SU-DHL-6 (cell line): ENCODE measurements around the gene HBEGF.

Experiments
- H2AFZ ChIP-seq: fragments of 200-600 bp; sonication (generic); 2 replicates; pipeline ENCODE4 v1.6.1; 2014; ENCODE audit warnings: low read depth, mild to moderate bottlenecking, moderate library complexity, mixed read lengths, antibody characterized with exemption, low read length; ENCODE audit not compliant: severe bottlenecking
- H3F3A ChIP-seq: fragments of 200-600 bp; shearing (Covaris generic); 2 replicates; pipeline ENCODE4 v1.6.0; 2016; ENCODE audit warnings: antibody characterized with exemption, mild to moderate bottlenecking; ENCODE audit not compliant: insufficient read depth
- H3K27ac ChIP-seq: fragments of 200-600 bp; sonication (generic); 2 replicates; pipeline ENCODE4 v1.5.1; 2016; ENCODE audit warnings: low read depth, mild to moderate bottlenecking, low read length, moderate library complexity, mixed read lengths
- H3K27me3 ChIP-seq: fragments of 200-600 bp; sonication (generic), shearing (Covaris generic); 2 replicates; pipeline ENCODE4 v1.6.0; 2014; ENCODE audit warnings: mild to moderate bottlenecking, low read length
- H3K36me3 ChIP-seq: fragments of 200-600 bp; sonication (generic); 2 replicates; pipeline ENCODE4 v1.6.1; 2014; ENCODE audit warnings: mild to moderate bottlenecking, low read length, mixed read lengths
- H3K4me2 ChIP-seq: fragments of 300-600, 200-600 bp; shearing (Covaris generic), sonication (generic); 2 replicates; pipeline ENCODE4 v1.6.0; 2014; ENCODE audit warnings: low read length, low read depth, mild to moderate bottlenecking; ENCODE audit not compliant: poor library complexity, severe bottlenecking
- H3K4me3 ChIP-seq: fragments of 200-600 bp; sonication (generic); 2 replicates; pipeline ENCODE4 v1.5.1; 2014; ENCODE audit warnings: antibody characterized with exemption, low read length, mild to moderate bottlenecking, mixed read lengths; ENCODE audit not compliant: insufficient read depth, poor library complexity, severe bottlenecking
- H3K79me2 ChIP-seq: fragments of 200-600 bp; sonication (generic); 2 replicates; pipeline ENCODE4 v1.6.1; 2014; ENCODE audit warnings: mild to moderate bottlenecking, low read length, moderate library complexity; ENCODE audit not compliant: insufficient read depth
- H3K9ac ChIP-seq: fragments of 200-600 bp; sonication (generic); 2 replicates; pipeline ENCODE4 v1.7.0; 2014; ENCODE audit warnings: mild to moderate bottlenecking, low read length
- H3K9me2 ChIP-seq: fragments of 200-600 bp; sonication (generic); replicated peaks from 2 replicates; pipeline ENCODE4 v1.6.1; 2014; ENCODE audit warnings: low read length; ENCODE audit not compliant: insufficient read depth
- H3K9me3 ChIP-seq: fragments of 200-600 bp; sonication (generic); 2 replicates; pipeline ENCODE4 v1.6.1; 2014; ENCODE audit warnings: low read length, mixed read lengths; ENCODE audit not compliant: insufficient read depth
- H4K20me1 ChIP-seq: fragments of 200-600 bp; sonication (generic); 2 replicates; pipeline ENCODE4 v1.6.1; 2014; ENCODE audit warnings: low read depth, mild to moderate bottlenecking, antibody characterized with exemption, low read length, moderate library complexity, mixed read lengths
- EZH2phosphoT487 ChIP-seq: fragments of 200-600 bp; sonication (generic), shearing (Covaris generic); conservative IDR thresholded peaks from 2 replicates; pipeline ENCODE4 v1.6.1; 2018; ENCODE audit warnings: mild to moderate bottlenecking, antibody characterized with exemption, low read length, moderate library complexity, mixed read lengths
- TF ChIP-seq, protein P1 (sequence below): fragments of 200-600 bp; sonication (generic); IDR thresholded peaks from one replicate; pipeline ENCODE4 v1.5.1; 2017; ENCODE audit warnings: antibody characterized with exemption, mild to moderate bottlenecking, low read length, moderate library complexity; ENCODE audit not compliant: insufficient read depth, poor library complexity, severe bottlenecking

HBEGF gene

GRCh38 chr5:140293849-140294100, 52.6 kb downstream of the HBEGF start:
- H3K36me3 ChIP-seq: peaks cover 15% of the 10 kb centered on the region; the same call in 1 of the 2 replicates
- TF ChIP-seq EZH2phosphoT487: no peak
- TF ChIP-seq, protein P1, sequence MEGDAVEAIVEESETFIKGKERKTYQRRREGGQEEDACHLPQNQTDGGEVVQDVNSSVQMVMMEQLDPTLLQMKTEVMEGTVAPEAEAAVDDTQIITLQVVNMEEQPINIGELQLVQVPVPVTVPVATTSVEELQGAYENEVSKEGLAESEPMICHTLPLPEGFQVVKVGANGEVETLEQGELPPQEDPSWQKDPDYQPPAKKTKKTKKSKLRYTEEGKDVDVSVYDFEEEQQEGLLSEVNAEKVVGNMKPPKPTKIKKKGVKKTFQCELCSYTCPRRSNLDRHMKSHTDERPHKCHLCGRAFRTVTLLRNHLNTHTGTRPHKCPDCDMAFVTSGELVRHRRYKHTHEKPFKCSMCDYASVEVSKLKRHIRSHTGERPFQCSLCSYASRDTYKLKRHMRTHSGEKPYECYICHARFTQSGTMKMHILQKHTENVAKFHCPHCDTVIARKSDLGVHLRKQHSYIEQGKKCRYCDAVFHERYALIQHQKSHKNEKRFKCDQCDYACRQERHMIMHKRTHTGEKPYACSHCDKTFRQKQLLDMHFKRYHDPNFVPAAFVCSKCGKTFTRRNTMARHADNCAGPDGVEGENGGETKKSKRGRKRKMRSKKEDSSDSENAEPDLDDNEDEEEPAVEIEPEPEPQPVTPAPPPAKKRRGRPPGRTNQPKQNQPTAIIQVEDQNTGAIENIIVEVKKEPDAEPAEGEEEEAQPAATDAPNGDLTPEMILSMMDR: no peak
- no peak overlapping the region for H3K4me3 ChIP-seq
- no peaks in the 10 kb centered on the region for H3K27me3 ChIP-seq
- H3K9me2 ChIP-seq: no peaks in the 10 kb centered on the region
- H3F3A ChIP-seq: 0 out of 2 replicates have a peak, but pooled peaks cover 4% of the 10 kb centered on the region
- H2AFZ ChIP-seq: no peak overlapping the region
- no peak overlapping the region for H3K9ac ChIP-seq
- peaks cover 31% of the 10 kb centered on the region for H3K79me2 ChIP-seq
- H3K9me3 ChIP-seq: no peaks in the 10 kb centered on the region
- no peak overlapping the region for H3K4me2 ChIP-seq
- H3K27ac ChIP-seq: no peak overlapping the region
- H4K20me1 ChIP-seq: peaks cover 7% of the 10 kb centered on the region; the same call in 1 of the 2 replicates

DNA sequence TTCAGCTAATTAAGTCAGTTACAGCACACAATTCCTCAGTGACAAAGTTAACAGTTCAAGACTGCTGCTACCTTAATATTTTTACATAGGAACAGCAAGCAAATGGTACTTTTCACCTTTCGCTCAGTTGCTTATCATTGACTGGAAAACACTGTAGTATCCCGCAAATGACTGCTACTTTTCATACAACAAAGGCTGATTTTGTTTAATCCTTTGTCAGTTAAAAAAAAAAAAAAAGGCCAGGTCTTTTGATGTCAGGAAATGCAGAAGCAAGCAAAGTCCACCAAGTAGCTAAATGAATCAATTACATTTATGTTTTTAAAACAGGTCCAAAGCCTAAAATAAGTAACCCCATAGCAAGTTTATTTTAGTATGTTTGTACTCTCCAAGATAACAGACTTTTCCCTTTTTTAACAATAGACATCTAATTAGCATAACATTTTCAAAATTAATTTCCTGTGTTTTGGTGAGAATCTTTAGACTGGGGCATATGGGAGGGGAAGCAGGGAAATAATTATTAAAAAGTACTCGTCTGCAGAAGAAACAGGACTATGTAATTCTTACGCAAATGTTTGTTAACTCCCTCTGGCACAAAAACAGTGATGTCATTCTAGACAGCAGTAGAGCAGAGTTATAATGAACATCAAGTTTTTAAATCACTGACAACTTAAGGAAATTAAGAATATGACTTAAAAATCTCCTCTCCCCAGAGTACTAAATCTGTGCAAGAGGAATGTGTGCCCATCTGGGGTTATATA, 53.1 kb downstream of the HBEGF start:
- Histone ChIP-seq H3K9me3 (no peaks in the 10 kb centered on the region), H2AFZ (no peak overlapping the region), H3K27ac (no peak overlapping the region), H3K4me2 (no peak overlapping the region), H3K9ac (no peak overlapping the region), H3K79me2 (peaks cover 31% of the 10 kb centered on the region), H3K4me3 (no peak overlapping the region), H3K36me3 (peaks cover 13% of the 10 kb centered on the region; the same call in 1 of the 2 replicates), H4K20me1 (peaks cover 7% of the 10 kb centered on the region; the same call in 1 of the 2 replicates), H3K27me3 (no peaks in the 10 kb centered on the region), H3K9me2 (no peaks in the 10 kb centered on the region), H3F3A (0 out of 2 replicates have a peak, but pooled peaks cover 4% of the 10 kb centered on the region)
- TF ChIP-seq, protein P1: no peak
- TF ChIP-seq EZH2phosphoT487: no peak

GRCh38 chr5:140292212-140293036, 54.0 kb downstream of the HBEGF start:
- Histone ChIP-seq H3K9me2 (no peaks in the 10 kb centered on the region), H3K9me3 (no peaks in the 10 kb centered on the region), H2AFZ (no peak overlapping the region), H3F3A (0 out of 2 replicates have a peak, but pooled peaks cover 4% of the 10 kb centered on the region), H3K4me2 (no peak overlapping the region), H3K36me3 (peaks cover 6% of the 10 kb centered on the region; the same call in 1 of the 2 replicates), H3K27ac (no peak overlapping the region), H4K20me1 (peaks cover 4% of the 10 kb centered on the region; the same call in 1 of the 2 replicates), H3K79me2 (peaks cover 31% of the 10 kb centered on the region), H3K27me3 (no peaks in the 10 kb centered on the region), H3K9ac (no peak overlapping the region), H3K4me3 (no peak overlapping the region)
- TF ChIP-seq, protein P1: no peak
